ENCODE measurements around the gene POLQ.
"Not testable (repeated sequence)": the region's sequence is repeated elsewhere in the genome, so short reads cannot be mapped to it uniquely, and the experiment has no call there.

Gene POLQ

GRCh38 chr3:121508389-121508788 is 37.4 kb downstream of the POLQ start:
- no peak for DNase-seq

DNA sequence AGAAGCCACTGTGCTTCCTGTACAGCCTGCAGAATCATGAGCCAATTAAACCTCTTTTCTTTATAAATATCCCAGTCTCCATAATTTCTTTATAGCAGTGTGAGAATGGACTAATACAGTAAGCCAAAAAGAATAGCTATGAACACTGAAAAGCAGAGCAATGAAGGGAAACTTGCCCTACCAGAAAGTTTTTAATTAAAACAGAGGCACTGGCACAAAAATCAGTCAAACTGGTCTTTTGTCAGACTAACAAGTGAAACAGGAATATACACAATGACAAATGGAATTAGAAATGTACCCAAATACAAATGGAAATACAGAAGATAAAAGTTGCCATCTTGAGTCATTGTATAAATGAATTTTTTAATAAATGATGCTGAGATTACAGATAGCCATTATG is 40.5 kb downstream of the POLQ start:
- no peak for DNase-seq

DNA sequence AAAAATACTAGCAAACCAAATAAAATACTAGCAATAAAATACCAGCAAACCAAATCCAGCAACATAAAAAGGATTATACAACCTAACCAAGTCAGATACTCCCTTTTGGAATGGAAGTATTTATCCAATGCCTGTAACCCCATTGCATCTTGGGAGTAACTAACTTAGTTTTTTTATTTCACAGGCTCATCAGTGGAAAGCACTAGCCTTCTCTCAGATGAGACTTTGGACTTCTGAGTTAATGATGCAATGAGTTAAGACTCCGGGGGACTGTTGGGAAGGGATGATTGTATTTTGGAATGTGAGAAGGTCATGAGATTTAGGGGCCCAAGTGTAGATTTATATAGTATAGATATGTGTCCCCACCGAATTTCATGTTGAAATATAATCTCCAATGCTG is 41.2 kb downstream of the POLQ start:
- no peak for DNase-seq

DNA sequence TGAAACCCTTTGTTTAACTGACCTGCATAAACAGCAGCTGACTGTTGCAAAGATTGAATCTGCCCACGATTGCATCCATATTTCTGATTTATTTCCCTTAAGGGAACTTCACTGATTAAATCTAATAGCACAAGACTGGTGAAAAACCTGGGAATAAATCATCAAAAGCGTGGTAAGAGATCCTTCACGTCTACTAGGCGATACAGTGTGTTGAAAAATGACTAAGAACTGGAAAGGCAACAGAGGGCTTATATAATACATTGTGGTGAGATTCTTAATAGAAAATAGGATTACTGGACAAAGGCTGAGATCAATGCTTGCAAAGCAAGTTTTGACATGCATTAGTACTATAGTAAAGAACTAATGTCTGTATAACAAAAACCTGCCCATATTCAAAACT is 49.0 kb downstream of the POLQ start:
- no peak for DNase-seq

DNA sequence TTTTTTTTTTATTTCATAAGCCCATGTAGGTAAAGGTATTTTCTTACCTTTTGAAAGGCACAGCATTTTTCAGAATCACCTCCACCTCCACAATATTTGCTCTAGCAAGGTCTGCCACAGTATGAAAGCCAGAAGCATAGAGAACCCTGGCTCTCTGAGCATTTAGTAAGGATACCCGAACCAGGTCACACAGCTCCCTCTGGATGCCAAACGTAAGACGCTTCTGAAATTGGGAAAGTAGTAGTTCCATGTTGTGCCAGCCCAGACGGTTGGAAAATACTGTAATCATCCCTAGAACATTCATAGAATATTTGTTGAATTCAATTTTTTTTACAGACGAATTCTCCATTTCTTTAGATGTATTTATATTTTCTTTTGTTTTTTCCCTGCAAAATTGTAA is 52.4 kb downstream of the POLQ start:
- DNase-seq: no peak

DNA sequence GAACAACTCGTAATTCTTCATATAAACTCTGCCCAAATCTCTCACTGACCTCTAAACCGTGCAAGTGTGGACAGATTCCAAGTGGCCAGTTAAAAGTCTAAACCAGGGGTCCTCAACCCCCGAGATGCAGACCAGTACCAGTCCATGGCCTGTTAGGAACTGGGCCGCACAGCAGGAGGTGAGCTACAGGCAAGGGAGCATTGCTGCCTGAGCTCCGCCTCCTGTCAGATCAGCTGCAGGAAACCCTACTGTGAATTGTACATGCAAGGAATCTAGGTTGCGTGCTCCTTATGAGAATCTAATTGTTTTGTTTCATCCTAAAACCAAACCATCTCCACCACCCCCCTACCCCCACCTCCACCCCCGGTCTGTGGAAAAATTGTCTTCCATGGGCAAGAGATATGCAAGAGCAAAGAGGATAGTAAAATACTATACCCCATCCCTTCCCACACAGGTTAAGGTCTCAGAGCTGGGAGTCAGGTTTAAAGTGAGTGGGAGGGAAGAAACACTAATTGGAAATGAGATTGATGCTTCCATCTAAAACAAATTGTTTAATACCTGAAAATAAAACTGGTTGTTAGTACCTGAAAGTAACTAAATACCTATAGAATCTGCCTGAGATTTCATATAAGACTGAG is 54.0 kb downstream of the POLQ start:
- DNase-seq: no peak

- DNase-seq: no peak
These were observed 55.6 kb downstream of the POLQ start for GRCh38 chr3:121490161-121490560.

- DNase-seq: no peak
These were observed 57.2 kb downstream of the POLQ start for GRCh38 chr3:121488628-121489027.

DNA sequence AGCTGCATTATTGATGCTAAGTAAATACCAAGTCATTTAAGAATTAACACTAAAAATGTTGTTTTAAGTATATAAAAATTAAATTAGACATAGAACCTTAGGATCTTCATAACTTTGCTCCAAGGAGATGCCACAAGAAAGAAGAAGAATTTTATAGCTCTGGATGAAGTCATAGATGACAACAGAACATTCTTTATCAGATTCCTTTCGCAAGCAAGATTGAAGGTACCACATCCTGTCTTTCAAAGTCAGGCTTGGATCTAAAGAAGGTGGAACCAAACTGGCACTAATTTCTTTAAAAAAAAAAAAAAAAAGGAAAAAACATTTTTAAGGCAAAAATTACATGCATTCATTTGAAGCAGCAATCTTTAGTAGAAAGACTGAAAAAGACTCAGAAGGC is 62.5 kb downstream of the POLQ start:
- no peak for DNase-seq

DNA sequence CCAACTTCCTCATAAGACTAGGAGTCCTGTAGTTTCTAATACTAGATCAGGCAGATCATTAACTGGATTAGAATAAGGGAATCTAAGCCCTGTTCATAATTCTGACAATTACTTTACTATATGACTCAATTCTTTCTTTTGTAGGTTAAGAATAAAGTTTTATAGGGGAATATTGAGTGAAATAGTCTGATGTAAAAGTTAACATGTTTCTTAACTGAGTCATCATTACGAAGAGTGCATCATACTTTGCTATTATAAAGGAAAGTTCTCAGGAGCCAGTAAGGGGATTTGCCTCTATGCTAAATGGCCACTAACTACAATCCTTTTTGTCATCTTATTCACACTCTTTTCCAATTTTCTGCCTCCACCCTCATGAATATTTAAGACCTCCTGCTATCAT is 63.1 kb downstream of the POLQ start:
- DNase-seq: no peak

DNA sequence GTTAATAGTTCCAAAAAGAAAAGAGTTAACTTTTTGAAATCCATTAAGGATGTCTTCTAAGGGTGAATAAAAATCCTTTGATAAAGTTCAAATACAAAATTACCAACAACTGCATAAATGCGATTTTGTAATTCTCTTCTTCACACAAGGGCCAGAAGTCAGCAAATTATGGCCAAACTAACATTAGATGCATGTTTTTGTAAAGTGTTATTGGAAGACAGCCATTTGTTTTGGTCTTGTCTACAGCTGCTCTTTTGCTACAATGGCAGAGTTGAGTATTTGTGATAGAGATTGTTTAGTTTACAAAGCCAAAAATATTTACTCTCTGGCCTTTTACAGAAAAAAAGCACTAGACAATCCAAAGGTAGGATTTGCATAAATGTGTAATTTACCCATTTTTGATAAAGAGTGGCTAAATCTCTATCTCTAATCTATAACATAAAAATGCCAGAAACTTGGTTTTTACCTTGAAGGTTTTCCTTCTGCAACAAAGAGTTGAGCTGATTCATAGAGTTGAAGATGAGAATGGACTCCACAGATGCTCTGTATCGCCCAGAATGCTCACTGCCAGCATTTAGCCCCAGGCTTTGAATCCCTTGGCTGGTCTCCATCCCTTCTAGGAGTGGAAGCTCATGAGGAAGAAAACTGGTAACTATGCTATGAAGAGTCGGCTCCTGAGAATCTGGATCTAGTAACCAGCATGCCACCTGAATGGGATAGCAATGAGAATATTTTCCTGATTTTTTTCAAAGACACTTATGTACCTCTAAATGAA is 64.5 kb downstream of the POLQ start:
- no peak for DNase-seq

- no peak for DNase-seq
These were observed 68.2 kb downstream of the POLQ start for GRCh38 chr3:121477589-121477988.

DNA sequence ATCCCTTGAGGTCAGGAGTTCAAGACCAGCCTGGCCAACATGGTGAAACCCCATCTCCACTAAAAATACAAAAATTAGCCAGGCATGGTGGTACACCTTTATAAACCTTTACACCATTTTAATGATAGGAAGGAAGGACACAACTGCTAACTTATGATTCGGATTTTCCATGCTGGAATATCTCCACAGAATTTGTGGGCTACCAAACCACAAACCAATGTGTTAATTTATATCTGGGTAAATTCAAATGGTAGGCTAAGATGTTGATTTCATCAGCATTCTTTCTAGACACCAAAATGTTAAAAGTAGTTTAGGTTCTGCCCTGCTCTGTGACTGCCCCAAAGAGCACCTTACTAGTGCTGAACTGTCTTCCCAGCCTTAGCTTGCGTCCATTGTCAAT is 72.8 kb downstream of the POLQ start:
- DNase-seq: no peak

DNA sequence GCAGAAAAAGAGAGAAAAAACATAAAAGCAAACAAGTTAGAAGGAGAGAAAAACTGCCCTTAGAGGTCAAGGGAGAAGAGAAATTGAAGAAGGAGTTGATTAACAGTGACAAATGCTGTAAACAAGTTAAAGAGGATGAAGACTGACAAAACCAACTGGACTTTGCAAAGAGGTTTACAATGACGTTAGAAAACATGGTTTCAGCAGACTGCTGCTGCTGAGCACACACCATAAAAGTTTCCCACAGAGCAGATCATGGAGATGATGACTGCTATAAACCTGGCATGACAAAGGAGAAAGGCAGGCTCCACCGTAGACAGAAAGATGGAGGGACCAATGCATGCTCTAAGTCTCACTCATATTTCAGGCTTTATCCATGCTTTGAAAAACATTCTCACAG is 78.7 kb downstream of the POLQ start:
- DNase-seq: no peak

GRCh38 chr3:121463745-121464144 is 82.0 kb downstream of the POLQ start:
- no peak for DNase-seq

GRCh38 chr3:121462565-121462964 is 83.2 kb downstream of the POLQ start:
- DNase-seq: no peak

GRCh38 chr3:121451752-121452151 is 94.0 kb downstream of the POLQ start:
- DNase-seq: not testable (repeated sequence)

DNA sequence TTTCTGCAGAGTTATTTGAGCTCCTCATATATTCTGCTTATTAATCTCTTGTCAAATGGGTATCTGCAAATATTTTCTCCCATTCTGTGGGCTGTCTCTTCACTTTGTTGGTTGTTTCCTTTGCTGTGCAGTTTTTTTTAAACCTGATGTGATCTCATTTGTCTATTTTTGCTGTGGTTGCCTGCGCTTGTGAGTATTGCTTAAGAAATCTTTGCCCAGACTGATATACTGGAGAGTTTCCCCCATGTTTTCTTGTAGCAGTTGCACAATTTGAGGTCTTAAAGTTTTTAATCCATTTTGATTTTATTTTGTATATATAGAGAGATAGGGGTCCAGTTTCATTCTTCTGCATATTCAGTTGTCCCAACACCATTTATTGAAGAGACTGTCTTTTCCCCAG is 102.3 kb downstream of the POLQ start:
- no peak for DNase-seq

GRCh38 chr3:121436641-121437040 is 109.1 kb downstream of the POLQ start:
- no peak for DNase-seq

DNA sequence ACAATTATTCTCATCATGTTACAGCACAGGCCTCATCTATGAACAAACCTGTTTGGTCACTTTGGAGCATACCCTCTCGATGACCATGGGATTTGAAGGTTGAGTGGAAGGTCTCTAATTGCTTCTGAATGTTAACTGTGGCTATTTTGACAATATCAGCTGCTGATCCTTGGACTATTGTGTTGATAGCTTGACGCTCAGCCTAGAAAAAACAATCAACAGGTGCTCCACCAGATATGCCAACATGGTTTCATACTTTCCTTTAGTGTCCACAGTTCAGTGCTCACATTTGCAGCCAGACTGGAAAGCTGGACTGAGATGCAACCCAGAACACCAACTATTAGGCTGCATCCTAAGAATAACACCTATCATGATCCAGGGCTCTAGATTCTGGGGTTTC is 109.7 kb downstream of the POLQ start:
- no peak for DNase-seq

GRCh38 chr3:121431726-121432517 is 113.9 kb downstream of the POLQ start:
- peak; percentile 39 for DNase-seq

DNA sequence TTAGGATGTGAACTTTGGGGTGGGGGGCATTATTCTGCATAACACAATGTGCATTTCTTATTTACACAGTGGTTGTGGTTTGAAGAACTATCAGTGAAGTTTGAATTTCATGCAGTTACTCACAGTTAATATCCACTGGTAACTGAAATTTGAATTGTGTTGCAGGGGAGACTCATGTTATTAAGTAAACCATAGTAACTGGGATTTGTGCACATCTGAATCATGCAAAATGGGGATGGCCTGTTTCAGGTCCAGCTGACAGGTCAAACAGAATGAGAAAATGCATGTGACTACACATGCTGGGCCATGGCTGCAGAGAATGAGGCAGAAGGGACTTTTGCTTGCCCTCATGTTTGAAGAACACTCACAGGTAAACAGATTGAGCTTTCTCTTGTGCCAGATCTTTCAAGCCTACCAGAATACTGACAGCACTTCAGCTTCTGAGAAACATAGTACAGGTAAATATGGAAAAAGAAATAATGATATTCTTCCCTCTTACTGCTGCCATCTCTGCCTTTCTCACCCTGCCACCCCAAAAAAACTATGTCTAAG is 115.0 kb downstream of the POLQ start:
- no peak for DNase-seq

- no peak for DNase-seq
These were observed 121.2 kb downstream of the POLQ start for GRCh38 chr3:121424549-121424948.

- DNase-seq: no peak
These were observed 127.6 kb downstream of the POLQ start for GRCh38 chr3:121418182-121418581.
